CD14-positive monocyte (primary cell): ENCODE data around the gene PDE4D. TPM values are rescaled to one million over a fixed set of nuclear protein-coding genes. Genes with fewer than 3 reads are reported as not detected.

Experiments used
- DNase-seq, 3 donors: peaks; one replicate each; pipeline ENCODE4 v3.0.0-alpha.2; 2011 to 2022
- H2AFZ ChIP-seq: 2 replicates; pipeline ENCODE4 v1.6.0; 2012; ENCODE audit warnings: mild to moderate bottlenecking, low read depth, low read length, inconsistent platforms; ENCODE audit not compliant: insufficient read depth, poor library complexity, severe bottlenecking
- H3K27ac ChIP-seq, 2 donors: 1 replicate in 1 of 2; 2 replicates in 1 of 2; pipeline ENCODE4 v1.5.1; 2012 to 2013; ENCODE audit warnings: low read length in 2 of 2, control low read depth in 1 of 2, inconsistent platforms in 1 of 2, low read depth in 1 of 2, mild to moderate bottlenecking in 1 of 2
- H3K27me3 ChIP-seq, 2 donors: one replicate each; pipeline versions ENCODE4 v1.6.0 to v1.6.1; 2011 to 2013; ENCODE audit warnings: low read length in 2 of 2; ENCODE audit not compliant: control insufficient read depth in 2 of 2, insufficient read depth in 2 of 2
- H3K36me3 ChIP-seq, 2 donors: replicated peaks in 1 of 2; 1 replicate in 1 of 2; 2 replicates in 1 of 2; pipeline versions ENCODE4 v1.5.1 to v1.6.1; 2012 to 2013; ENCODE audit warnings: low read length in 2 of 2, control low read depth in 1 of 2, inconsistent platforms in 1 of 2, mild to moderate bottlenecking in 1 of 2; ENCODE audit not compliant: insufficient read depth in 2 of 2, control insufficient read depth in 1 of 2
- H3K4me1 ChIP-seq, 2 donors: 1 replicate in 1 of 2; 2 replicates in 1 of 2; pipeline versions ENCODE4 v1.5.1 to v1.6.1; 2012 to 2013; ENCODE audit warnings: low read length in 2 of 2, control low read depth in 1 of 2, inconsistent platforms in 1 of 2, mild to moderate bottlenecking in 1 of 2, moderate library complexity in 1 of 2; ENCODE audit not compliant: insufficient read depth in 2 of 2, control insufficient read depth in 1 of 2
- H3K4me2 ChIP-seq: replicated peaks from 2 replicates; pipeline ENCODE3; 2012; ENCODE audit warnings: low read length, moderate library complexity, mild to moderate bottlenecking; ENCODE audit not compliant: poor library complexity, severe bottlenecking; ENCODE audit errors: extremely low read depth
- H3K4me3 ChIP-seq, 3 experiments: fragments of 200-600 bp in 1 of 3; sonication (generic) in 1 of 3; replicated peaks in 1 of 3; 1 replicate in 2 of 3; 2 replicates in 1 of 3; pipeline ENCODE4 v1.5.1; 2011 to 2013; ENCODE audit warnings: low read length in 3 of 3, mild to moderate bottlenecking in 3 of 3, control low read depth in 2 of 3, low read depth in 2 of 3, inconsistent platforms in 1 of 3, moderate library complexity in 1 of 3
- H3K79me2 ChIP-seq: 2 replicates; pipeline ENCODE4 v1.6.0; 2012; ENCODE audit warnings: mild to moderate bottlenecking, control low read depth, inconsistent platforms, low read length, moderate library complexity; ENCODE audit not compliant: insufficient read depth
- H3K9ac ChIP-seq: 2 replicates; pipeline ENCODE4 v1.6.0; 2017; ENCODE audit warnings: low read length, mild to moderate bottlenecking; ENCODE audit not compliant: insufficient read depth, poor library complexity, severe bottlenecking
- H3K9me3 ChIP-seq, 2 donors: replicated peaks in 1 of 2; 1 replicate in 1 of 2; 2 replicates in 1 of 2; pipeline versions ENCODE4 v1.5.1 to v1.6.1; 2012 to 2013; ENCODE audit warnings: low read length in 2 of 2, control low read depth in 1 of 2; ENCODE audit not compliant: control insufficient read depth in 1 of 2, insufficient read depth in 1 of 2
- H4K20me1 ChIP-seq: 2 replicates; pipeline ENCODE4 v1.6.0; 2012; ENCODE audit warnings: mild to moderate bottlenecking, low read length, control low read depth, moderate library complexity; ENCODE audit not compliant: insufficient read depth
- H3K27ac Mint-ChIP-seq, 7 donors: one replicate each; pipeline ENCODE4 v1.8.0; 2020; ENCODE audit warnings: mild to moderate bottlenecking in 7 of 7, mixed read lengths in 7 of 7, moderate library complexity in 6 of 7, inconsistent platforms in 2 of 7
- H3K27me3 Mint-ChIP-seq, 3 donors: one replicate each; pipeline ENCODE4 v1.8.0; 2021 to 2022; ENCODE audit warnings: low read depth in 3 of 3, mild to moderate bottlenecking in 3 of 3, mixed read lengths in 3 of 3, moderate library complexity in 3 of 3, inconsistent platforms in 1 of 3
- H3K36me3 Mint-ChIP-seq, 2 donors: one replicate each; pipeline ENCODE4 v1.8.0; 2020; ENCODE audit warnings: mixed read lengths in 2 of 2, inconsistent platforms in 1 of 2, mild to moderate bottlenecking in 1 of 2
- H3K4me1 Mint-ChIP-seq: one replicate; pipeline ENCODE4 v1.8.0; 2020; ENCODE audit warnings: mild to moderate bottlenecking, mixed read lengths
- H3K4me3 Mint-ChIP-seq, 2 donors: one replicate each; pipeline ENCODE4 v1.8.0; 2020; ENCODE audit warnings: mild to moderate bottlenecking in 2 of 2, mixed read lengths in 2 of 2, moderate library complexity in 1 of 2
- H3K9me3 Mint-ChIP-seq, 7 donors: one replicate each; pipeline ENCODE4 v1.8.0; 2020 to 2022; ENCODE audit warnings: mixed read lengths in 7 of 7, mild to moderate bottlenecking in 6 of 7, moderate library complexity in 6 of 7, inconsistent platforms in 2 of 7
- WGBS: methylation state at CpG from one replicate; pipeline ENCODE4 v1.1.5; 2013; ENCODE audit warnings: missing lambda C conversion rate; ENCODE audit not compliant: insufficient coverage; 5-methylcytosine and 5-hydroxymethylcytosine counted together
- intact Hi-C, 2 donors: fragments of 100-400 bp; cut with micrococcal nuclease; formaldehyde crosslinking; loops; one replicate each; pipeline versions ENCODE4 v1.15.0 to v1.15.1; 2023
- polyA plus RNA-seq, 3 donors: library from polyadenylated mRNA; depleted of rRNA in 1 of 3; unstranded in 2 of 3; stranded (reverse) in 1 of 3; fragments of 300-500 nt in 2 of 3; fragments of >200 nt in 1 of 3; fragmentation: Illumina TruSeq in 2 of 3; gene quantifications; 1 replicate in 2 of 3; 2 replicates in 1 of 3; pipeline ENCODE4 v1.2.3, GENCODE V29; 2012 to 2021
- TF ChIP-seq, protein P1 (sequence below): fragments of 200-600 bp; IDR thresholded peaks from one replicate; pipeline ENCODE4 v1.8.0; 2022; ENCODE audit warnings: antibody characterized with exemption, mild to moderate bottlenecking

The PDE4D gene
- polyA plus RNA-seq, 3 donors, result 1.9 to 3.4 (median 2.8) TPM

DNA sequence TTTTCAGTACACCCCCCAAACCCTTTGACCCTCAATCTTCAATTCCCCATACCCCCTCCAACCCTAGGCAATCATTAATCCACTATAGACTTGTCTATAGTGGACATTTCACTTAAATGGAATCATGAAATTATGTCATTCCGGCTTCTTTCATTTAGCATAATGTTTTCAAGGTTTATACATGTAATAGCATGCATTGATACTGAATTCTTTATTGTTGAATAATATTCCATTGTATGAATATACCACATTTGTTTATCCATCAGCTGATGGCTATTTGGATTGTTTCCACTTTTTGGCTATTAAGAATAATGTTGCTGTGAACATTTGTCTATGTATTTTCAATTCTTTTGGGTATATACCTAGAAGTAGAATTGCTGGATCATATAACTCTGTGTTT, 238.8 kb downstream of the PDE4D start:
- H3K9me3 Mint-ChIP-seq, result no peaks in the 10 kb centered on the region
- Histone ChIP-seq H2AFZ (no peak overlapping the region), H3K4me3 (no peak overlapping the region), H3K27me3 (no peaks in the 10 kb centered on the region), H3K9ac (no peak overlapping the region), H3K9me3 (no peaks in the 10 kb centered on the region), H3K27ac (no peak overlapping the region), H3K36me3 (no peaks in the 10 kb centered on the region), H4K20me1 (no peaks in the 10 kb centered on the region), H3K79me2 (no peaks in the 10 kb centered on the region), H3K4me2 (no peak overlapping the region), H3K4me1 (no peaks in the 10 kb centered on the region)
- no peak overlapping the region for H3K27ac Mint-ChIP-seq
- peaks cover 0 to 4% of the 10 kb centered on the region in 2 donors for H3K36me3 Mint-ChIP-seq
- no peaks in the 10 kb centered on the region for H3K27me3 Mint-ChIP-seq
- TF ChIP-seq, protein P1, sequence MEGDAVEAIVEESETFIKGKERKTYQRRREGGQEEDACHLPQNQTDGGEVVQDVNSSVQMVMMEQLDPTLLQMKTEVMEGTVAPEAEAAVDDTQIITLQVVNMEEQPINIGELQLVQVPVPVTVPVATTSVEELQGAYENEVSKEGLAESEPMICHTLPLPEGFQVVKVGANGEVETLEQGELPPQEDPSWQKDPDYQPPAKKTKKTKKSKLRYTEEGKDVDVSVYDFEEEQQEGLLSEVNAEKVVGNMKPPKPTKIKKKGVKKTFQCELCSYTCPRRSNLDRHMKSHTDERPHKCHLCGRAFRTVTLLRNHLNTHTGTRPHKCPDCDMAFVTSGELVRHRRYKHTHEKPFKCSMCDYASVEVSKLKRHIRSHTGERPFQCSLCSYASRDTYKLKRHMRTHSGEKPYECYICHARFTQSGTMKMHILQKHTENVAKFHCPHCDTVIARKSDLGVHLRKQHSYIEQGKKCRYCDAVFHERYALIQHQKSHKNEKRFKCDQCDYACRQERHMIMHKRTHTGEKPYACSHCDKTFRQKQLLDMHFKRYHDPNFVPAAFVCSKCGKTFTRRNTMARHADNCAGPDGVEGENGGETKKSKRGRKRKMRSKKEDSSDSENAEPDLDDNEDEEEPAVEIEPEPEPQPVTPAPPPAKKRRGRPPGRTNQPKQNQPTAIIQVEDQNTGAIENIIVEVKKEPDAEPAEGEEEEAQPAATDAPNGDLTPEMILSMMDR, result no peak
- H3K4me1 Mint-ChIP-seq, result peaks cover 5% of the 10 kb centered on the region
- intact Hi-C loops, result no loop called here
- H3K4me3 Mint-ChIP-seq, result no peak overlapping the region
- no peak for DNase-seq
- no CpG with 5 or more reads among the region's 1 CpG for WGBS

DNA sequence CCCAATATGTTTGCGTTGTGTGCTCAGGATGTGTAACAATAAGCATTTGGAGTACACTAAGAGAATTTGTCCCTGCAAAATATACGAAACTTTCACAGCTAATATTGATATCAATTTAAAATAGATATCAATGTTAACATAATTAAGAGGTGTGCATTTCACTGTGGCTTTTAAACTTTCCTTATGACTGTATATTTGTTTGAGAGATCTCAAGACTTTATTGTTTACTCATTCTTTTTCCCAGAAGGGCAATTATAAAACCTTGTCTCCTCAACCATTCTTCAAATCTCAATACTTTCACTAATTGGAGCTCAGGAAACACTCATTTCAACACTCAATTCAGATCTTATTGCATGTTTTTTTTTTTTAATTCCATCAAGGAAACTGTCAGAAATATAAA, 241.1 kb downstream of the PDE4D start:
- Histone ChIP-seq H2AFZ (no peak overlapping the region), H3K4me1 (no peaks in the 10 kb centered on the region), H3K79me2 (no peaks in the 10 kb centered on the region), H3K9ac (no peak overlapping the region), H3K4me3 (no peak overlapping the region), H3K9me3 (no peaks in the 10 kb centered on the region), H4K20me1 (no peaks in the 10 kb centered on the region), H3K36me3 (no peaks in the 10 kb centered on the region), H3K27me3 (no peaks in the 10 kb centered on the region), H3K4me2 (no peak overlapping the region), H3K27ac (no peak overlapping the region)
- Mint-ChIP-seq H3K4me1 (peaks cover 8% of the 10 kb centered on the region), H3K36me3 (no peaks in the 10 kb centered on the region), H3K27ac (no peak overlapping the region), H3K27me3 (no peaks in the 10 kb centered on the region), H3K9me3 (no peaks in the 10 kb centered on the region), H3K4me3 (no peak overlapping the region)
- DNase-seq, result no peak
- TF ChIP-seq, protein P1, result no peak
- WGBS, result no CpG with 5 or more reads among the region's 2 CpGs
- intact Hi-C loops, result no loop called here
